ENCODE measurements around the gene KCNJ6.
"Not testable (repeated sequence)": the region's sequence is repeated elsewhere in the genome, so short reads cannot be mapped to it uniquely, and the experiment has no call there.

KCNJ6 gene

GRCh38 chr21:37916310-37917051 is at the start of gene KCNJ6:
Gene KCNJ6 (minus strand): TSS chr21:37916457. CDS start chr21:37840682, 75,775 bp downstream.
- DNase-seq (ENCODE audit: low read depth in 2 of 2): no peak

- no peak for DNase-seq (ENCODE audit: low read depth in 2 of 2)
These were observed 49.0 kb upstream of the KCNJ6 start for GRCh38 chr21:37965088-37965805.

GRCh38 chr21:37958537-37958936 is 42.3 kb upstream of the KCNJ6 start:
- no peak for DNase-seq (ENCODE audit: low read depth in 2 of 2)

GRCh38 chr21:37956772-37957171 is 40.5 kb upstream of the KCNJ6 start:
- no peak for DNase-seq (ENCODE audit: low read depth in 2 of 2)

GRCh38 chr21:37945036-37945435 is 28.8 kb upstream of the KCNJ6 start:
- no peak for DNase-seq (ENCODE audit: low read depth in 2 of 2)

- no peak for DNase-seq (ENCODE audit: low read depth in 2 of 2)
These were observed 28.2 kb upstream of the KCNJ6 start for GRCh38 chr21:37944496-37944895.

- no peak for DNase-seq (ENCODE audit: low read depth in 2 of 2)
These were observed 24.4 kb upstream of the KCNJ6 start for GRCh38 chr21:37940691-37941090.

- DNase-seq (ENCODE audit: low read depth in 2 of 2): no peak
These were observed 23.6 kb upstream of the KCNJ6 start for GRCh38 chr21:37939838-37940237.

GRCh38 chr21:37939251-37939650 is 23.0 kb upstream of the KCNJ6 start:
- DNase-seq (ENCODE audit: low read depth in 2 of 2): no peak

GRCh38 chr21:37937668-37938067 is 21.4 kb upstream of the KCNJ6 start:
- no peak for DNase-seq (ENCODE audit: low read depth in 2 of 2)

GRCh38 chr21:37936010-37936785 is 19.9 kb upstream of the KCNJ6 start:
- DNase-seq (ENCODE audit: low read depth in 2 of 2): no peak

- DNase-seq (ENCODE audit: low read depth in 2 of 2): no peak
These were observed 16.7 kb upstream of the KCNJ6 start for GRCh38 chr21:37932936-37933335.

- no peak for DNase-seq (ENCODE audit: low read depth in 2 of 2)
These were observed 11.5 kb upstream of the KCNJ6 start for GRCh38 chr21:37927711-37928110.

GRCh38 chr21:37921091-37921490 is 4.8 kb upstream of the KCNJ6 start:
- no peak for DNase-seq (ENCODE audit: low read depth in 2 of 2)

GRCh38 chr21:37920302-37920701 is 4.0 kb upstream of the KCNJ6 start:
- DNase-seq (ENCODE audit: low read depth in 2 of 2): not testable (repeated sequence)

- no peak for DNase-seq (ENCODE audit: low read depth in 2 of 2)
These were observed 1.4 kb upstream of the KCNJ6 start for GRCh38 chr21:37917612-37918011.

- DNase-seq (ENCODE audit: low read depth in 2 of 2): no peak
These were observed 332 bp downstream of the KCNJ6 start for GRCh38 chr21:37915941-37916309.

GRCh38 chr21:37915497-37915911 is 753 bp downstream of the KCNJ6 start:
- no peak for DNase-seq (ENCODE audit: low read depth in 2 of 2)

- no peak for DNase-seq (ENCODE audit: low read depth in 2 of 2)
These were observed 3.6 kb downstream of the KCNJ6 start for GRCh38 chr21:37912616-37913015.

- DNase-seq (ENCODE audit: low read depth in 2 of 2): no peak
These were observed 6.3 kb downstream of the KCNJ6 start for GRCh38 chr21:37909936-37910335.

GRCh38 chr21:37908691-37909090 is 7.6 kb downstream of the KCNJ6 start:
- DNase-seq (ENCODE audit: low read depth in 2 of 2): no peak

- DNase-seq (ENCODE audit: low read depth in 2 of 2): no peak
These were observed 9.2 kb downstream of the KCNJ6 start for GRCh38 chr21:37907076-37907475.

GRCh38 chr21:37905291-37905690 is 11.0 kb downstream of the KCNJ6 start:
- no peak for DNase-seq (ENCODE audit: low read depth in 2 of 2)

Data from stimulated activated CD4-positive, alpha-beta T cell treated with anti-CD3 and anti-CD28 coated beads, Interleukin-1b, Interleukin-23, amount 100 ng/mL, for 1 hour (primary cell).